SH-SY5Y (cell line): ENCODE data around the gene AGAP1.

ENCODE experiments used
- GATA2 ChIP-seq: IDR thresholded peaks from 2 replicates; pipeline ENCODE4 v1.6.1; 2011; ENCODE audit warnings: mild to moderate bottlenecking, low read depth, low read length
- GATA3 ChIP-seq: IDR thresholded peaks from 2 replicates; pipeline ENCODE4 v1.6.1; 2011; ENCODE audit warnings: low read depth, mild to moderate bottlenecking, low read length, moderate library complexity

DNA sequence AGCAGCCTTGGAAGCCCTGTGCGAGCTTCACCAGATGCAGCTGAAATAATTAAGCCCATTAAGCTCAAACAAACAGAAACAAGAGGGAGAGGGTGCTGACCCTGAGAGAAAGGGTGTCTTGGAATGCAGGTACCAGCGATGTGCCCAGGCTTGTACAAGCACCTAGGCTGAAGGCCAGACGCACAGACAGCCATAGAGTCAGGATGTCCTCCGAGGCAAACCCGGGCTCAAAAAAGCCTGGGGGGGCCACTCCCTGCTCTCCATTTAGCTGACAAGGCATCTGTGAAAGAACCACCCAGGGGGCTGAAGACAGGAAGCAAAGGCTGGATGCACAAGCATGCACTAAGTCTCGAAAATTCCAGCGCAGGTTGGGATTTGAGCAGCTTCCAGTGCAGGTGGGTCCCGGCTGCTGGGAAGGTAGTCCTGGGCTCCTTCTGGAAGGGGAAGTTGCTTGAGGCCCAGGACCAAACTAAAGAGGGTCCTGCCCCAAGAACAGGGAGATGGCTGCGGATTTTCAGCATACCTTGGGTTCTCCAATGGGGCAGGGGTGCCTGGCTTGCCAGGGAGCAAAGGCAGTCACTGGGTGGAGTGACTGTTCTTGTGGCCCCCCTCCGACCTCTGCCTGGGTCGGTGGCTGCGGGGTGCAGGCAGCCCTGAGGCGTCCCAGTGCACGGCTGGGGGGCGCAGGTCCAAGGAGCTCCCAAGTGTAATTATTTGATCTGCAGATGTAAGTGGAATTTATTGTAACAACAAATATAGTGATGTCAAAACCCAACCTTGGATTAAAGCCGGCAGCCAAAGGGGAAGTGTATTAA lies 668.4 kb downstream of the AGAP1 start:
- TF ChIP-seq GATA2 (no peak), GATA3 (no peak)
